IMR-90 (cell line): Measurements from ENCODE around the gene THRB. TPM values are rescaled to one million over a fixed set of nuclear protein-coding genes. Genes with fewer than 3 reads are reported as not detected.

ENCODE experiments used
- ATAC-seq: fragments of 200-7000 bp; cut with Tn5 transposase; 2 replicates; pipeline ENCODE4 v1.9.1; 2020; ENCODE audit warnings: low read depth, mild to moderate bottlenecking, moderate library complexity
- BruUV-seq: library from RNA; stranded (reverse); fragments of 400-500 nt; replicated peaks from 2 replicates; lab custom pipeline; 2021; lab: Mats Ljungman, UMichigan
- CTCF ChIA-PET: fragments of 300-600 bp; formaldehyde crosslinking; extraction: SDS; loops from one replicate; lab custom pipeline; 2021; ENCODE audit warnings: antibody characterized with exemption; lab: Yijun Ruan, JAX
- POLR2A ChIA-PET: fragments of 300-600 bp; sonication (Branson Sonifier 250); formaldehyde crosslinking; loops from one replicate; lab custom pipeline; 2022; ENCODE audit warnings: antibody characterized with exemption; ENCODE audit not compliant: unreplicated experiment; lab: Charles Lee
- DNase-seq: peaks from one replicate; pipeline ENCODE4 v3.0.0; 2013
- H2AFZ ChIP-seq: replicated peaks from 2 replicates; pipeline ENCODE3; 2013; ENCODE audit warnings: low read length, mild to moderate bottlenecking; ENCODE audit not compliant: poor library complexity
- H2AK5ac ChIP-seq: 2 replicates; pipeline ENCODE4 v1.6.1; 2013; ENCODE audit warnings: low read depth, low read length, inconsistent platforms
- H2AK9ac ChIP-seq: replicated peaks from 2 replicates; pipeline ENCODE3; 2013; ENCODE audit warnings: mild to moderate bottlenecking, low read depth, low read length, moderate library complexity; ENCODE audit not compliant: poor library complexity
- H2BK120ac ChIP-seq: 2 replicates; pipeline ENCODE4 v1.6.1; 2013; ENCODE audit warnings: low read depth, low read length, inconsistent platforms
- H2BK15ac ChIP-seq: 3 replicates; pipeline ENCODE4 v1.6.1; 2013; ENCODE audit warnings: low read depth, low read length, inconsistent platforms
- H2BK20ac ChIP-seq: 2 replicates; pipeline ENCODE4 v1.6.1; 2013; ENCODE audit warnings: low read depth, mild to moderate bottlenecking, inconsistent platforms, low read length, moderate library complexity
- H2BK5ac ChIP-seq: 2 replicates; pipeline ENCODE4 v1.6.1; 2013; ENCODE audit warnings: mild to moderate bottlenecking, low read depth, low read length, inconsistent platforms; ENCODE audit not compliant: poor library complexity, severe bottlenecking
- H3K14ac ChIP-seq: replicated peaks from 2 replicates; pipeline ENCODE4 v1.6.1; 2013; ENCODE audit warnings: low read depth, low read length, inconsistent platforms
- H3K18ac ChIP-seq: 2 replicates; pipeline ENCODE4 v1.6.1; 2013; ENCODE audit warnings: low read depth, low read length, control low read depth
- H3K23ac ChIP-seq: 2 replicates; pipeline ENCODE4 v1.6.1; 2013; ENCODE audit warnings: low read depth, low read length, inconsistent platforms
- H3K27ac ChIP-seq: 2 replicates; pipeline ENCODE4 v1.5.1; 2013; ENCODE audit warnings: mild to moderate bottlenecking, control low read depth, low read length; ENCODE audit not compliant: insufficient read depth
- H3K27me3 ChIP-seq: 2 replicates; pipeline ENCODE4 v1.6.1; 2013; ENCODE audit warnings: low read length; ENCODE audit not compliant: control insufficient read depth, insufficient read depth
- H3K36me3 ChIP-seq: 2 replicates; pipeline ENCODE4 v1.6.1; 2013; ENCODE audit warnings: low read length, mixed read lengths; ENCODE audit not compliant: control insufficient read depth, insufficient read depth
- H3K4ac ChIP-seq: 2 replicates; pipeline ENCODE4 v1.6.1; 2013; ENCODE audit warnings: low read depth, low read length, inconsistent platforms
- H3K4me1 ChIP-seq: 2 replicates; pipeline ENCODE4 v1.6.1; 2013; ENCODE audit warnings: low read length, mixed read lengths; ENCODE audit not compliant: control insufficient read depth, insufficient read depth
- H3K4me2 ChIP-seq: 2 replicates; pipeline ENCODE4 v1.6.1; 2013; ENCODE audit warnings: low read depth, mild to moderate bottlenecking, control low read depth, low read length, moderate library complexity
- H3K4me3 ChIP-seq: 2 replicates; pipeline ENCODE4 v1.5.1; 2013; ENCODE audit warnings: low read depth, mild to moderate bottlenecking, control low read depth, low read length, moderate library complexity; ENCODE audit not compliant: insufficient read depth
- H3K56ac ChIP-seq: 2 replicates; pipeline ENCODE4 v1.6.1; 2013; ENCODE audit warnings: low read length, inconsistent platforms; ENCODE audit not compliant: insufficient read depth; ENCODE audit errors: extremely low read depth
- H3K79me1 ChIP-seq, 2 experiments: 2 replicates each; pipeline ENCODE4 v1.6.1; 2013; ENCODE audit warnings: low read length in 2 of 2, inconsistent platforms in 1 of 2, low read depth in 1 of 2
- H3K9ac ChIP-seq: 2 replicates; pipeline ENCODE4 v1.6.1; 2013; ENCODE audit warnings: low read depth, low read length, control low read depth
- H3K9me1 ChIP-seq: 2 replicates; pipeline ENCODE4 v1.6.1; 2013; ENCODE audit warnings: low read length, inconsistent platforms; ENCODE audit not compliant: insufficient read depth
- H3K9me3 ChIP-seq: 2 replicates; pipeline ENCODE4 v1.6.1; 2013; ENCODE audit warnings: low read length; ENCODE audit not compliant: control insufficient read depth, insufficient read depth
- H4K20me1 ChIP-seq: 2 replicates; pipeline ENCODE4 v1.6.1; 2013; ENCODE audit warnings: low read length, inconsistent platforms; ENCODE audit not compliant: insufficient read depth
- H4K5ac ChIP-seq: 2 replicates; pipeline ENCODE4 v1.6.1; 2013; ENCODE audit warnings: mild to moderate bottlenecking, low read depth, low read length, control low read depth
- H4K8ac ChIP-seq, 2 experiments: 2 replicates each; pipeline ENCODE4 v1.6.1; 2013; ENCODE audit warnings: low read depth in 2 of 2, low read length in 2 of 2, control low read depth in 1 of 2, inconsistent platforms in 1 of 2
- H4K91ac ChIP-seq: 2 replicates; pipeline ENCODE4 v1.6.1; 2013; ENCODE audit warnings: low read depth, low read length, inconsistent platforms; ENCODE audit not compliant: insufficient read depth
- BHLHE40 ChIP-seq: fragments of 150-350 bp; IDR thresholded peaks from 2 replicates; pipeline ENCODE4 v1.6.1; 2016; ENCODE audit warnings: mild to moderate bottlenecking, low read depth, low read length
- CEBPB ChIP-seq: IDR thresholded peaks from 2 replicates; pipeline ENCODE4 v1.6.1; 2012; ENCODE audit warnings: low read depth, low read length, improper control_type of control experiment
- CHD1 ChIP-seq: IDR thresholded peaks from 2 replicates; pipeline ENCODE4 v1.6.1; 2012; ENCODE audit warnings: low read depth, low read length, improper control_type of control experiment
- ELK1 ChIP-seq: fragments of 150-350 bp; IDR thresholded peaks from 2 replicates; pipeline ENCODE4 v1.6.1; 2016; ENCODE audit warnings: low read depth, mild to moderate bottlenecking, low read length, moderate library complexity, borderline replicate concordance
- FOS ChIP-seq: fragments of 150-350 bp; IDR thresholded peaks from 2 replicates; pipeline ENCODE4 v1.6.1; 2016; ENCODE audit warnings: low read depth, low read length
- MAZ ChIP-seq: IDR thresholded peaks from 2 replicates; pipeline ENCODE4 v1.6.1; 2012; ENCODE audit warnings: low read depth, mild to moderate bottlenecking, low read length, improper control_type of control experiment, moderate library complexity, borderline replicate concordance
- MXI1 ChIP-seq: IDR thresholded peaks from 2 replicates; pipeline ENCODE4 v1.6.1; 2012; ENCODE audit warnings: low read depth, mild to moderate bottlenecking, low read length, moderate library complexity, borderline replicate concordance
- POLR2A ChIP-seq: IDR thresholded peaks from 2 replicates; pipeline ENCODE4 v1.6.1; 2012; ENCODE audit warnings: mild to moderate bottlenecking, low read depth, low read length
- RAD21 ChIP-seq: IDR thresholded peaks from 2 replicates; pipeline ENCODE4 v1.6.1; 2012; ENCODE audit warnings: low read length, improper control_type of control experiment
- RCOR1 ChIP-seq: IDR thresholded peaks from 2 replicates; pipeline ENCODE4 v1.6.1; 2012; ENCODE audit warnings: mild to moderate bottlenecking, low read length, improper control_type of control experiment; ENCODE audit not compliant: insufficient replicate concordance
- RFX5 ChIP-seq: IDR thresholded peaks from 2 replicates; pipeline ENCODE4 v1.8.0; 2012; ENCODE audit warnings: low read depth, mild to moderate bottlenecking, low read length, moderate library complexity
- SMC3 ChIP-seq: fragments of 150-350 bp; IDR thresholded peaks from 2 replicates; pipeline ENCODE4 v1.6.1; 2016; ENCODE audit warnings: low read depth, mild to moderate bottlenecking, antibody characterized with exemption, low read length, moderate library complexity
- WGBS, 2 experiments: methylation state at CpG; one replicate each; pipeline versions ENCODE4 v1.1.5 to v1.1.7; 2013; ENCODE audit warnings: missing lambda C conversion rate in 2 of 2; ENCODE audit not compliant: insufficient read length in 1 of 2; ENCODE audit errors: extremely low coverage in 2 of 2; 5-methylcytosine and 5-hydroxymethylcytosine counted together
- dilution Hi-C: fragments of 300-500 bp; cut with HindIII; formaldehyde crosslinking; loops from one replicate; pipeline ENCODE4 v1.14.3; 2018; ENCODE audit warnings: low sequenced_read_pairs; ENCODE audit not compliant: unreplicated experiment
- in situ Hi-C: fragments of 300-500 bp; cut with MboI; formaldehyde crosslinking; loops from 3 replicates; pipeline ENCODE4 v1.14.3; 2019; ENCODE audit warnings: low sequenced_read_pairs, inconsistent platforms, mixed read lengths
- intact Hi-C: fragments of 100-400 bp; cut with micrococcal nuclease; formaldehyde crosslinking; loops from 2 replicates; pipeline ENCODE4 v1.10.0; 2022
- polyA plus RNA-seq, 3 experiments: library from polyadenylated mRNA; depleted of rRNA; stranded (reverse); fragments of >200 nt; gene quantifications; 2 replicates each; pipeline ENCODE4 v1.2.3, GENCODE V29; 2012; ENCODE audit warnings: low replicate concordance in 1 of 3
- total RNA-seq: library from RNA; depleted of rRNA; stranded (reverse); fragments of >200 nt; gene quantifications from 2 replicates; pipeline ENCODE4 v1.2.3, GENCODE V29; 2012
- TF ChIP-seq, protein P1 (sequence below): conservative IDR thresholded peaks from 2 replicates; pipeline ENCODE4 v1.5.1; 2012; ENCODE audit warnings: mild to moderate bottlenecking, low read depth, low read length, improper control_type of control experiment
- TF ChIP-seq, protein P2 (sequence below): fragments of 150-350 bp; IDR thresholded peaks from 2 replicates; pipeline ENCODE4 v1.6.1; 2017; ENCODE audit warnings: mild to moderate bottlenecking, antibody characterized with exemption, low read length, low read depth

THRB gene
- total and polyA plus RNA-seq, 2 of the 4 experiments (the other 2 are of a cell fraction), result under 0.01 TPM; not detected in 1

DNA sequence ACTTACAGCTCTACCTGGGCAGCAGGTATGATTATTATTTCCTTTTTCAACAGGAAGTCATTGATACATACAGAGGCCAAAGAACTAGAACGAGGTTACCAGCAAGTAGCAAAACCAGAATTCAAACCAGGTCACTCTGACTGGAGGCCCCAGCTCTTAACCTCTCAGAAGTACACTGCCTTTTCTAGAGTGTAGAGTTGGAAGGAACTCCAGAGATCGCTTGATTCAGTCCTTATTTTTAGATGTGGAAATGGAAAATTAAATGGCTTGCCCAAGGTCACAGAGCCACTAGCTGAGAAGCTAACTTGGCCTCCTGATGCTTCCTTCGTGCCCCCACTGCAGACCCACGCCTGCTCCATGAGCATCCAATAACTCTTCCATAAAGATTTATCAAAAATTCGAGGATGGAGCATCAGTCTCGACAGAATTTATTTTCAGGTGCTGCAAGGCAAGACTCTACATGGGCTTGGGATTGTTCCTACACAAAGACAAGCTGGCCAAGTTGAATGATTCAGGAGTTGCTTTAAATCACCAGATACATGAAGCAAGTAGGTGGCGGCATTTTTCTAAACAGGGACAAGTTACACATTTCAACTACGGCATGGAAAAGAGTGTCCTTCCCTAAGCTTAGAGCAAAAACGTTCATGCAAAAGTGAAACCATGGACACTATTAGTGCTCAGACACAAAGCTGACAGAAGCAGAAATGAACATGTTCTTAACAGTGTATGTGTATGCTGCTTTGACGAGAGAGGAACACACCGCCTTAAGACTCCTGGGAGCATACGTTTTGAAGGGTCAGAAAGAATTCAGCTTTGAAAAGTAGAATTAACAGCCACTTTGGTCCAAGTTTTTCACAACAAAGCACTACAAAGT lies 235.7 kb downstream of the THRB start:
- H4K91ac ChIP-seq, result no peak overlapping the region
- ChIA-PET CTCF (interaction anchor here (1.1 kb wide), 1 partner anchor 74 kb away, joined by 4 read pairs; no protein-coding TSS in a partner anchor), POLR2A (no interaction called here)
- in situ Hi-C loops, result loop anchor here (25.0 kb wide), 1 partner anchor 1328 kb away; no protein-coding TSS in a partner anchor
- H2BK5ac ChIP-seq, result no peak overlapping the region
- H2AFZ ChIP-seq, result no peak overlapping the region
- DNase-seq (no peak), ATAC-seq (no peak)
- H3K56ac ChIP-seq, result no peak overlapping the region
- no peak overlapping the region for H3K4me3 ChIP-seq
- no peak overlapping the region for H3K9ac ChIP-seq
- no peak overlapping the region for H3K4me2 ChIP-seq
- no peak overlapping the region for H3K18ac ChIP-seq
- no peak overlapping the region for H2BK20ac ChIP-seq
- H3K14ac ChIP-seq, result no peak overlapping the region
- dilution Hi-C loops, result no loop called here
- H3K36me3 ChIP-seq, result no peaks in the 10 kb centered on the region
- H3K4me1 ChIP-seq, result peaks cover 2% of the 10 kb centered on the region
- BruUV-seq, result no TSS peak
- no peak overlapping the region for H2AK9ac ChIP-seq
- no peak overlapping the region for H3K27ac ChIP-seq
- intact Hi-C loops, result no loop called here
- no peak overlapping the region for H3K23ac ChIP-seq
- H3K9me3 ChIP-seq, result peaks cover 2% of the 10 kb centered on the region; the same call in 1 of the 2 replicates
- H2BK120ac ChIP-seq, result no peak overlapping the region
- no peak overlapping the region for H4K5ac ChIP-seq
- no peaks in the 10 kb centered on the region; the same call in 1 of the 2 replicates for H3K9me1 ChIP-seq
- no peak overlapping the region for H4K8ac ChIP-seq
- no peak overlapping the region for H2BK15ac ChIP-seq
- peaks cover 42% of the 10 kb centered on the region for H3K27me3 ChIP-seq
- no peaks in the 10 kb centered on the region for H3K79me1 ChIP-seq
- no peaks in the 10 kb centered on the region; the same call in 1 of the 2 replicates for H4K20me1 ChIP-seq
- no peak overlapping the region for H2AK5ac ChIP-seq
- 60% methylated on average over 1 of the region's 12 CpGs; no CpG with 5 or more reads in 1 of the 2 experiments for WGBS, 2 experiments
- no peak overlapping the region for H3K4ac ChIP-seq
- TF ChIP-seq, protein P1, sequence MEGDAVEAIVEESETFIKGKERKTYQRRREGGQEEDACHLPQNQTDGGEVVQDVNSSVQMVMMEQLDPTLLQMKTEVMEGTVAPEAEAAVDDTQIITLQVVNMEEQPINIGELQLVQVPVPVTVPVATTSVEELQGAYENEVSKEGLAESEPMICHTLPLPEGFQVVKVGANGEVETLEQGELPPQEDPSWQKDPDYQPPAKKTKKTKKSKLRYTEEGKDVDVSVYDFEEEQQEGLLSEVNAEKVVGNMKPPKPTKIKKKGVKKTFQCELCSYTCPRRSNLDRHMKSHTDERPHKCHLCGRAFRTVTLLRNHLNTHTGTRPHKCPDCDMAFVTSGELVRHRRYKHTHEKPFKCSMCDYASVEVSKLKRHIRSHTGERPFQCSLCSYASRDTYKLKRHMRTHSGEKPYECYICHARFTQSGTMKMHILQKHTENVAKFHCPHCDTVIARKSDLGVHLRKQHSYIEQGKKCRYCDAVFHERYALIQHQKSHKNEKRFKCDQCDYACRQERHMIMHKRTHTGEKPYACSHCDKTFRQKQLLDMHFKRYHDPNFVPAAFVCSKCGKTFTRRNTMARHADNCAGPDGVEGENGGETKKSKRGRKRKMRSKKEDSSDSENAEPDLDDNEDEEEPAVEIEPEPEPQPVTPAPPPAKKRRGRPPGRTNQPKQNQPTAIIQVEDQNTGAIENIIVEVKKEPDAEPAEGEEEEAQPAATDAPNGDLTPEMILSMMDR, result no peak
- TF ChIP-seq RCOR1, result no peak
- no peak for TF ChIP-seq RAD21
- TF ChIP-seq CEBPB, result no peak
- TF ChIP-seq, protein P2, sequence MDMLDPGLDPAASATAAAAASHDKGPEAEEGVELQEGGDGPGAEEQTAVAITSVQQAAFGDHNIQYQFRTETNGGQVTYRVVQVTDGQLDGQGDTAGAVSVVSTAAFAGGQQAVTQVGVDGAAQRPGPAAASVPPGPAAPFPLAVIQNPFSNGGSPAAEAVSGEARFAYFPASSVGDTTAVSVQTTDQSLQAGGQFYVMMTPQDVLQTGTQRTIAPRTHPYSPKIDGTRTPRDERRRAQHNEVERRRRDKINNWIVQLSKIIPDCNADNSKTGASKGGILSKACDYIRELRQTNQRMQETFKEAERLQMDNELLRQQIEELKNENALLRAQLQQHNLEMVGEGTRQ, result no peak
- TF ChIP-seq FOS, result no peak
- TF ChIP-seq ELK1, result no peak
- TF ChIP-seq SMC3, result no peak
- no peak for TF ChIP-seq MXI1
- no peak for TF ChIP-seq RFX5
- TF ChIP-seq BHLHE40, result no peak
- no peak for TF ChIP-seq MAZ
- TF ChIP-seq POLR2A, result no peak
- TF ChIP-seq CHD1, result no peak
